SIG-M5 treated with dmso at 0.1 percent for 504 hours (cell line): ENCODE results near the gene CLIC6.
A peak's percentile ranks its signal among the peaks of the same experiment; 100 is the strongest.
"Not testable (repeated sequence)": the region's sequence is repeated elsewhere in the genome, so short reads cannot be mapped to it uniquely, and the experiment has no call there.

Experiments
- DNase-seq: peaks from one replicate; lab custom pipeline; 2025; ENCODE audit not compliant: unreplicated experiment; lab: John Stamatoyannopoulos, UW

The CLIC6 gene

GRCh38 chr21:34691390-34692032 lies 22.7 kb downstream of the CLIC6 start:
- no peak for DNase-seq

- DNase-seq: no peak
Measured at GRCh38 chr21:34692458-34693020, 23.7 kb downstream of the CLIC6 start.

DNA sequence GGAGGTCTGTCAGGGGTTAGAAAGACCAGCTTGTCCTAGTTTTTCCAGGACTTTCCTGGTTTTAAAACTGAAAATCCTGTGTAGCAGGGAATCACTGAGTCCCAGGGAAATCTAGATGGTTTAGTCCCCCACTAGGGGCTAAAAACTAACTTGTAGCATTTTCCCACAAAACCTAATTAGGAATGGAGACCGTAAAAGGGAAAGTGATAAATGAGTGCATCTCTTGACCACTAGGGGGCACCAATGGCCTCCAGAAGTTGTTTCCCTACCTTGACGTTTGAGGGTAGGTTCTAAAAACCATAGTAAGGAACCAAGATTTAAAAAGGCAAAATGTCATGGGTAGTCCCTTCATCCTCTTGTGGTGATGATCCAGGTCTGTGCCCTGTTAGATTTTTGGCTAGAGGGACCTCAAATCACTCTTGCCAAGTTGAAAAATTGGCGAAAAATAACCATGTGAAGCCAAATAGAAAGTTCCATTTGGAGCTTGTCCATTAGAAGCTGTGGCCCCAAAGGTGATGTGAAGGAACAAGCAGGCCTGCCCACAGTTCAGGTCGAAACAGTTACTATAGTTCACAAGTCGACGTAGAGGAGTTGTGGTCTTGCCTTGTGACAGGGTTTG lies 24.5 kb downstream of the CLIC6 start:
- DNase-seq: peak; percentile 61

DNA sequence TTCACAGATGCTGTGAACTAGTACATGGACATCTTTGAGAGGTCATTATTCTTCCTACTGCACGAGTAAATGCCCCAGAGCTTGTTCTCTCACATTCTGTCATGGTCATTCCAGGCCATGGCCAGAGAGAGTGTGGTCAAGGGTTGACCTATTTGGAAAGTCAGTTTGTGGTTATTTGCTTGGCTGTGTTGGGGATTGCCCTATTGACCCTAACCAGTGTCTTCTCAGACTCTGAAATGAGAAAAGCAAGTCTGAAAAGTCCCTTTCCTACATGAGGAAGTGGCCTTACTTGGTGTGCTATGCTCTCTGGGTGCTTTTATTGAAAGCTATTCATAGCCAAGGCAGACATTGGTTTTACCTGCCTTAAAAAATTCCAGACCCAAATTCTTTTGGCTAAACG lies 26.6 kb downstream of the CLIC6 start:
- no peak for DNase-seq

DNA sequence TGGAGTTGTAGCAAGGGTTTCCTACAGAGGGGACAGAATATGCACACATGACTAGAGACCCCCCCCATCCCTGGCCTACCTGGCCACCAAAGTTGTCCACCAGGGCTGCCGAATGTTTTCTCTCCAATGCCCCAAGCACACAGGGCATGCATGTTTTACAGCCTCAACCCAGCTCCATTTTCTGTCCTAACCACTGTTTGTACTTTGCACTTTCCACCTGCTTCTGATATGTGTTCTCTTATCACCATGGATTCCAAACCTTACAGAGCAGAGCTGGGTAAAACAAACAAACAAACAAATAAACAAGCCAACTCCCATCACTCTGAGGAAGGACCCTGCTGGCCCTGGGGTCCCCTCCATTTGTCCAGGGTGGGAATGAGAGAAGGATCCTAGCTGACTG lies 27.3 kb downstream of the CLIC6 start:
- no peak for DNase-seq

GRCh38 chr21:34697826-34698225 lies 29.0 kb downstream of the CLIC6 start:
- no peak for DNase-seq

GRCh38 chr21:34698270-34699015 lies 29.6 kb downstream of the CLIC6 start:
- DNase-seq: no peak

GRCh38 chr21:34700605-34701004 lies 31.8 kb downstream of the CLIC6 start:
- DNase-seq: no peak

DNA sequence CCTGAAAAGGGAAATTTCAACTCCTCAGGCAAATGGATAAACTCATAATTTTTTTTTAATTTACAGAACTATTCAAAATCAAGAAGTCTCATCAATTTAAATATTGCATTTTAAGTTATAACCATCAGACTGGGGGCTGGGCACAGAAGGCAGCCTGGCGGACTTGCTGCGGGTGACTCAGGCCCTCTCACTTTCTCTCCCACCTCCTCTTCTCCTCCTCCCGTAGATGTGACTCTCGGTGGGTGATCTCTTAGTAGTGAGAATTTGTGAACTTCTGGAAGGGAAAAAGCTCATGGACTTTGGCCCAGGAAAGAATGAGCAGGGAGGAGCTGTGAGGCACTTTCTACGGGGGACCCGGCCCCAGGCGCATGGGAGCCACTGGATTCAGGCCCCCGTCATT lies 32.9 kb downstream of the CLIC6 start:
- DNase-seq: no peak

DNA sequence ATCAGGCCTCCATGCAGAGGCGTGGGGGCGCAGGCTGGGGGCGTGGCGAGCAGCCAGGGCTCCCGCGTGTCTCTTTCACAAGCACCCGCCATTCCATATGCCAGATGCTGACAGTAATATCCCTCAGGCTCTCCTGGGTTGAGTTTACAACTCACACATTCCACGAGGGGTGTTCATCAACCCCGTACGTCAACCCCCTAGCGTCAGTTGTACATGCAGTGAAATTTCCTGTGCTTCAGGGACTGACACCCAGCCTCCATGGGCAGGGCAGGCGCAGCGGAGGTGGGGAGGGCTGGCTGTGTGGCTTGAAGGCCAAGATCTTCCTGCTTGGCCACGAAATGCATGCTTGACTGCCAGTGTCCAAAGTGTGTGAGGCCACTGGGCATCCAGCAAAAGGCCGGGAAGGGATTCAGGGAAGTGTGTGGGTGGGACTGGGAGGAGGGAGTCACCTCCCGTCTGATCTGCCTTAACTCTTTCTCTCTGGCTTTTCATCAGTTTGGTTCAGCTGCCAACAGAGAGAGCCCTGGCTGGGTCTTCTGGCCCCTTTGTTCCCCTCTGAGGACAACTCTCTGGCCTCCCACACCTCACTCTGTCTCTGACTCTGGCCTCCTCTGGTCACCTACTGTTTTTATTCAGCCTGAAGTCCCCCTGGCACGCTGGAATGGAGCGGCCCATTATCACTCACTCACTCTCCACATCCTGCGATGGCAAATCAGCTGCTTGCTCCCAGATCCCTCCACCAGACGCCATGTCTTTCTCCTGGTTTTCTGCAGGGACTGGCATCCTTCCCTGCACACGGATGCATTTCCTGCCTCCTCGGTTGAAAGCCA lies 33.8 kb downstream of the CLIC6 start:
- DNase-seq: no peak

DNA sequence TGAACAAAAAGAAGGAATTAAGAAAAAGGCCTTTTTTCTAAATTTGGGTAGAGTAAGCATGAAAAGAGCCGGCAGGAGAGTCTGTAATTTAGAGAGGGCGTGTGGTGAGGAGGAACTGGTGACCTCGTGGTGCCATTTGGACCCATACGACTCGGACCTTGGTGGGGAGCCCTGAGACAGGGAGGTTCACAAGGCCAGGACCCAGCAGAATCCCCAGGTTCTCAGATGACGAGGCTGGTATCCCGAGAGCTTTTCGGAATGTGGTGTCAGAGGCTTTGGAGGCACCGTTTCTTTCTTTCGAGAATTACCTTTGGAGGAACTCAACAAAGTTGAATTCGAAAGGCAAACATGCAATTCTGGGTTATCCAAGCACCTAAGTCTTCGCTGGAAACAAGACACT lies 34.8 kb downstream of the CLIC6 start:
- no peak for DNase-seq

GRCh38 chr21:34704119-34704518 lies 35.3 kb downstream of the CLIC6 start:
- DNase-seq: no peak

GRCh38 chr21:34705011-34705410 lies 36.2 kb downstream of the CLIC6 start:
- no peak for DNase-seq

DNA sequence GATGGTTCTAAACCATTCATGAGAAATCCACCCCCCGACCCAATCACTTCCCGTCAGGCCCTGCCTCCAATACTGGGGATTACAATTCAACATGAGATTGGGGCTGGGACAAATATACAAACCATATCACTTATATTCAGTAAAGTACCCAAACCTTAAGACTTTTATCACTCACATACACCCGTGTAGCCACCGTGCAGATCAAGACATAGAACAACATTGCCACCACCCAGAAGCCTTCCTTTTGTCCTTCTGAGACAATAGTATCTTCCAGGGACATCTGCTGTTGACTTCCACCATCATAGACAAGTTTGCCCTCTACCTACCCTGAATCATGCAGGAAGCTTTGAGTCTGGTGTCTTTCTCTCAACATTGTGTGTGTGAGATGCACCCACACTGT lies 37.5 kb downstream of the CLIC6 start:
- no peak for DNase-seq

DNA sequence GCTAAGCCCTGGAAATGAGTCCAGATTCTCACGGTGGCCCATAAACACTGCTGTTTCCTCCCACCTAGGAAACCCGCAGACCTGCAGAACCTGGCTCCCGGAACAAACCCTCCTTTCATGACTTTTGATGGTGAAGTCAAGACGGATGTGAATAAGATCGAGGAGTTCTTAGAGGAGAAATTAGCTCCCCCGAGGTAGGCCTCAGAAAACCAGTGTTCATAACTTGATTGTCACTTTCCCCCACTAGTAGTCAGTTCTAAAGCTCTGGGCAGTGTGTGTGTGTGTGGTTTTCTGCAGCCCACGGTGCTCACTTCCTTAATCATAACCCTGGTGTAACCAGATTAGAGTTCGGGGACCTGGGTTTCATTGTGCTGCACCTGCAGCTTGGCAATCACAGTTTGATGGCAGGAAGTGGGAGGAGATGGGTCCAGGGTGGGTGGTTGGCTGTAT lies 39.1 kb downstream of the CLIC6 start:
- DNase-seq: no peak

- no peak for DNase-seq
Measured at GRCh38 chr21:34713621-34714020, 44.8 kb downstream of the CLIC6 start.

- DNase-seq: no peak
Measured at GRCh38 chr21:34715518-34715917, 46.7 kb downstream of the CLIC6 start.

GRCh38 chr21:34715985-34716596 lies 47.3 kb downstream of the CLIC6 start:
- no peak for DNase-seq

- not testable (repeated sequence) for DNase-seq
Measured at GRCh38 chr21:34718529-34718928, 49.7 kb downstream of the CLIC6 start.

DNA sequence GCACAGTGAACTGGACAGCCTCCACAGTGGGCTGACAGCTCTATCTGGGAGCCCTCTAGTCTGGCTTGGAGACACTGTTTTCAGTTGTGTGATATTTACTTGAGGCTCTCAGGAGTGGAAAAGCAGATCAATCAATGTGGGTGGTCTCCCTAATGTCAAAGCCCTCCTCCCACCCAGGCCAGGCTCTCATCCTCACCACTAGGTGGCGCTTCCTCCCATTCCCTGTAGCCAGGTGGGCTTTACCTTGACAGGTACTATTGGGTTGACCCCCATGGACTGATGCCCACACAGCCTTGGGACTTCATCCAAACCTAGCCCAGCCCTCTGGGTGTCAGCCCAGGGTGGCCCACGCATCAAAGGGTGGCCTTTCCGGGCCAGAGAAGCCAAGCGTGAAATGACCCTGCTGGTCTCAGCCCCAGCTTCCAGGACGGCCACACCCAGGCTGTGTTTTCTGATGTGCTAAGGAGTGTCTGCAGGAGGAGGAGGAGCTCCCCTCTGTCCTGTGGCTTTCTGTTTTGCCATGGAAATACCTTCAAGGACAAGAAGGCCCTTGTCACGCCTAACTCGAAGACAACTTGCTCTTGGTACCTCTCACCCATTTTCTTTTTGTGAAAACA lies 54.0 kb downstream of the CLIC6 start:
- no peak for DNase-seq
